Fibroblast of lung (primary cell): ENCODE data around the gene DNAAF1. TPM values are rescaled to one million over a fixed set of nuclear protein-coding genes. Genes with fewer than 3 reads are reported as not detected.

Experiments used
- DNase-seq, 2 donors: peaks; one replicate each; pipeline versions ENCODE4 v3.0.0 to v3.0.0-alpha.2; 2010; ENCODE audit warnings: low read depth in 2 of 2
- H2AFZ ChIP-seq: 2 replicates; pipeline ENCODE4 v1.5.1; 2012; ENCODE audit warnings: low read length, control low read depth, inconsistent platforms
- H3K27ac ChIP-seq: 2 replicates; pipeline ENCODE4 v1.5.1; 2011; ENCODE audit warnings: low read length, control low read depth; ENCODE audit not compliant: insufficient read depth
- H3K27me3 ChIP-seq: 2 replicates; pipeline ENCODE4 v1.5.1; 2011; ENCODE audit warnings: mild to moderate bottlenecking, low read length; ENCODE audit not compliant: control insufficient read depth, insufficient read depth
- H3K36me3 ChIP-seq: 2 replicates; pipeline ENCODE4 v1.5.1; 2011; ENCODE audit warnings: low read length; ENCODE audit not compliant: control insufficient read depth, insufficient read depth
- H3K4me1 ChIP-seq: 2 replicates; pipeline ENCODE4 v1.5.1; 2011; ENCODE audit warnings: low read length; ENCODE audit not compliant: control insufficient read depth, insufficient read depth; ENCODE audit errors: extremely low read depth
- H3K4me2 ChIP-seq: 2 replicates; pipeline ENCODE4 v1.5.1; 2011; ENCODE audit warnings: low read length, control low read depth; ENCODE audit not compliant: insufficient read depth; ENCODE audit errors: extremely low read depth
- H3K4me3 ChIP-seq, 4 experiments: fragments of 200-600 bp in 1 of 4; sonication (generic) in 1 of 4; replicated peaks in 1 of 4; 2 replicates each; pipeline ENCODE4 v1.5.1; 2011 to 2016; ENCODE audit warnings: low read length in 4 of 4, low read depth in 3 of 4, mild to moderate bottlenecking in 3 of 4, control low read depth in 2 of 4, inconsistent platforms in 1 of 4, mixed read lengths in 1 of 4; ENCODE audit not compliant: insufficient read depth in 1 of 4; ENCODE audit errors: control extremely low read depth in 1 of 4
- H3K79me2 ChIP-seq: 2 replicates; pipeline ENCODE4 v1.5.1; 2012; ENCODE audit warnings: mild to moderate bottlenecking, low read length, inconsistent platforms; ENCODE audit not compliant: control insufficient read depth, insufficient read depth
- H3K9ac ChIP-seq: 2 replicates; pipeline ENCODE4 v1.5.1; 2011; ENCODE audit warnings: mild to moderate bottlenecking, low read length, control low read depth; ENCODE audit not compliant: insufficient read depth
- H3K9me3 ChIP-seq: 2 replicates; pipeline ENCODE4 v1.5.1; 2012; ENCODE audit warnings: low read depth, low read length; ENCODE audit not compliant: control insufficient read depth, insufficient read depth
- H4K20me1 ChIP-seq: 2 replicates; pipeline ENCODE4 v1.5.1; 2011; ENCODE audit warnings: low read length; ENCODE audit not compliant: control insufficient read depth, insufficient read depth; ENCODE audit errors: extremely low read depth
- EZH2 ChIP-seq: IDR thresholded peaks from 2 replicates; pipeline ENCODE4 v1.5.1; 2012; ENCODE audit warnings: low read length, control low read depth, mild to moderate bottlenecking; ENCODE audit errors: missing control alignments
- polyA plus RNA-seq, 2 donors: library from polyadenylated mRNA; depleted of rRNA in 1 of 2; stranded (reverse) in 1 of 2; unstranded in 1 of 2; fragments of >200 nt; gene quantifications; 2 replicates each; pipeline ENCODE4 v1.2.1, GENCODE V29; 2011 to 2012; ENCODE audit warnings: missing spikeins in 1 of 2
- total RNA-seq: library from RNA; depleted of rRNA; stranded (reverse); fragments of >200 nt; gene quantifications from 2 replicates; pipeline ENCODE4 v1.2.1, GENCODE V29; 2014
- TF ChIP-seq, protein P1 (sequence below), 2 donors: IDR thresholded peaks in 1 of 2; conservative IDR thresholded peaks in 1 of 2; 1 replicate in 1 of 2; 2 replicates in 1 of 2; pipeline ENCODE4 v1.5.1; 2011 to 2012; ENCODE audit warnings: low read length in 2 of 2, control low read depth in 1 of 2, inconsistent platforms in 1 of 2, low read depth in 1 of 2, mild to moderate bottlenecking in 1 of 2

DNAAF1 gene
- total and polyA plus RNA-seq, 2 donors (not counting 1 experiment from before 2014, with no cell fraction given), result not detected

DNA sequence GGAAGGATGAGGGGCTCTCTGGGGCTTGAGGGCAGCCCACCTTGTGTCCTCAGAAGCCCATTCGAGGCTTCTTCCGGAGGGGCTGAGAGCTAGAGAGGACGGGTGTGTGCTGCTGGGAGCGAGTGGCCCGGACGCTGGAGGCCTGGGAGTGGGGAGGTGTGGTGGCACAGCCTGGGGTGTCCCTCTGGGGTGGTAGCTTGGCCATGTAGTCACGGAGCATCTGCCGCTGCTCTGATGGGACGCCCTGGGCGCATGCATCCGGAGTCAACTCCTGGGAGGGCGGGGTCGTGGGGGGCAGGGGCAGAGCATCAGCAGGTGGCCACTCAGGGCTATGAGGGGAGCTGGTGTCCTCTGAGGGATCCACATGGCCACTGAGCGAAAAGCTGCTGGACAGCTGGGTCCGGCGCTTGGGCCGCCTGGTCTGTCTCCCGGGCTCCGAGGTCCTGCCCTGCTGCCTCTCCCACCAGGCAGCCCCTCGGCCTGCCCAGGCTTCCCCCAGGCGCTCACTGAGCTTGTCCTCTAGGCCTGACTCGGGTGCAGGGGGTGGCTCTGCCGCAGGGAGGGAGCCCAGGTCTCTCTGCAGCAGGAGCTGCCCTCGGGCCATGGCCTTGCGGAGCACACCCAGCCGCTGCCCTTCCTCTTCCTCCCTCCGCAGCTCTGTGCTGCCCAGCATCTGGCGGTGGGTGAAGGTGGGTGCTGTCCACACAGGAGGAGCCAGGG is 33.9 kb downstream of the DNAAF1 start:
- Histone ChIP-seq H3K4me2 (no peak overlapping the region), H3K4me1 (peaks cover 27% of the 10 kb centered on the region), H3K4me3 (no peak overlapping the region), H3K9me3 (no peaks in the 10 kb centered on the region), H3K36me3 (peaks cover 29% of the 10 kb centered on the region), H2AFZ (no peak overlapping the region), H3K27me3 (no peaks in the 10 kb centered on the region), H3K79me2 (no peaks in the 10 kb centered on the region), H3K27ac (no peak overlapping the region), H4K20me1 (no peaks in the 10 kb centered on the region), H3K9ac (no peak overlapping the region)
- DNase-seq, result no peak
- TF ChIP-seq EZH2, result no peak
- TF ChIP-seq, protein P1, sequence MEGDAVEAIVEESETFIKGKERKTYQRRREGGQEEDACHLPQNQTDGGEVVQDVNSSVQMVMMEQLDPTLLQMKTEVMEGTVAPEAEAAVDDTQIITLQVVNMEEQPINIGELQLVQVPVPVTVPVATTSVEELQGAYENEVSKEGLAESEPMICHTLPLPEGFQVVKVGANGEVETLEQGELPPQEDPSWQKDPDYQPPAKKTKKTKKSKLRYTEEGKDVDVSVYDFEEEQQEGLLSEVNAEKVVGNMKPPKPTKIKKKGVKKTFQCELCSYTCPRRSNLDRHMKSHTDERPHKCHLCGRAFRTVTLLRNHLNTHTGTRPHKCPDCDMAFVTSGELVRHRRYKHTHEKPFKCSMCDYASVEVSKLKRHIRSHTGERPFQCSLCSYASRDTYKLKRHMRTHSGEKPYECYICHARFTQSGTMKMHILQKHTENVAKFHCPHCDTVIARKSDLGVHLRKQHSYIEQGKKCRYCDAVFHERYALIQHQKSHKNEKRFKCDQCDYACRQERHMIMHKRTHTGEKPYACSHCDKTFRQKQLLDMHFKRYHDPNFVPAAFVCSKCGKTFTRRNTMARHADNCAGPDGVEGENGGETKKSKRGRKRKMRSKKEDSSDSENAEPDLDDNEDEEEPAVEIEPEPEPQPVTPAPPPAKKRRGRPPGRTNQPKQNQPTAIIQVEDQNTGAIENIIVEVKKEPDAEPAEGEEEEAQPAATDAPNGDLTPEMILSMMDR (conservative IDR thresholded peaks at IDR 0.05 in 1 of 2, IDR thresholded peaks at IDR 0.05 in 1 of 2; ENCODE audit: low read depth in 1 of 2, low read length in 2 of 2), result no peak

DNA sequence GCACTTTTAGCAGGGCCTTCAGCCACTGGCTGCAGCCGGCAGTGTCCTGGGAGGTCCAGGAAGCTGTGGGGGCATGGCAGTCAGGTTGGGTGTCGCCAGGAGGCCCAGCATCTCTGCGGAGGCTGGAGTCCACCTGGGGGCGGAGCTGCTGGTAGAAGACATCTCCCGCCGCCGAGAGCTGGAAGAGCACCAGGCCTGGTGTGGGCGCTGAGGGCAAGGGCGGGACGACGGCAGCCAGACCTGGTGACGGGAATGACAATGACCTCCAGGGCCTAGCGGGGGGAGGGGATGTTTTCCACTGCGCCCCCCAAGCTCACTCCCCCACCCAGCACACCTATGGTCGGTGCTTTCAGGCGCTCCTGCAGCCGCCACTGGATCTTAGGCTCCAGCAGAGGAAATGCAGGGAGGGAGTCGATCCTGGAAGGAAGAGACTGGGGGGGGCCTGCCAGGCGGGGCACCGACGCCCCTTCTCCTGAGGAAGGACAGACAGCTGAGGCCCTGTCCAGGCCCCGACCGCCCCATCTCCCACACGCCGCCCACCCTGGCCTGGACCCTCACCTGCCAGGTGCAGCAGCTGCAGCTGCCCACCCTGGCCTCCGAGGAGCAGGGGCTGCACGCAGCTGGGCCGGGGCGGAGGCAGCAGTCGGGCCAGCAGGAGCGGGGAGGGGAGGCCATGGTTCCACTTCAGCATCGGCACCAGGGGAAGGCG is 34.7 kb downstream of the DNAAF1 start:
- DNase-seq, result no peak
- H2AFZ ChIP-seq, result no peak overlapping the region
- no peak overlapping the region for H3K9ac ChIP-seq
- H3K4me3 ChIP-seq, result no peak overlapping the region
- H3K27ac ChIP-seq, result no peak overlapping the region
- H3K79me2 ChIP-seq, result peaks cover 6% of the 10 kb centered on the region
- no peaks in the 10 kb centered on the region for H3K9me3 ChIP-seq
- no peaks in the 10 kb centered on the region for H4K20me1 ChIP-seq
- no peak overlapping the region for H3K4me2 ChIP-seq
- H3K27me3 ChIP-seq, result no peaks in the 10 kb centered on the region
- peaks cover 31% of the 10 kb centered on the region for H3K36me3 ChIP-seq
- TF ChIP-seq EZH2, result no peak
- TF ChIP-seq, protein P1 (conservative IDR thresholded peaks at IDR 0.05 in 1 of 2, IDR thresholded peaks at IDR 0.05 in 1 of 2; ENCODE audit: low read depth in 1 of 2, low read length in 2 of 2), result no peak
- H3K4me1 ChIP-seq, result peaks cover 27% of the 10 kb centered on the region

DNA sequence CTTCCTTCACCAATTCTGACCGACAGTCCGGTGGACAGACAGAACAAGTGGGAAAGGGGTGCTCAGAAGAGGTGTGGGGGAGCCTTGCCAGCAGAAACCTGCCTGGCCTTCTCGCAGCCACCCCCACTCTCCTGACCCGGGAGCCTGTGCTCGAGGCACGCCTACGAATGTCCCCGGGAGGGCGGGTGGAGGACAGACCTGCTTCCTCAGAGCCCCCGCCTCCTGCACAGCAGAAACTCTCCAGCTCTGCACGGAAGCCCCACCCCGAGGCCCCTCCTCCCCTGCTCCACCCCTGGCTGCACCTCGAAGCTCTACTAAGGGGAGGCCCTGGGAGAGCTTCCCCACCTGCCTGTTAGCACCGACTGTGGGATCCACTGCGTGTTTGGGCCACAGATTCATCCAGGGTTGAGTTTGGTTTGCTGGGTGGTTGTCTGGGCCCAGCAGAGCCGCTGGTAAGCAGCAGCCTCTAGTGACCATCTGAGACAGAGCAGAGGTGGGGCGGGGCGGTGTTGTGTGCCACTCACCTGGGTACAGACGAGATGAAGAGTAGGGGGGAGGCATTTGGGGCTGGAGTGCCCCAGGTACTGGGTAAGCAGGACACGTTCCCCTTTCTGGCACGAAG is 35.5 kb downstream of the DNAAF1 start:
- H2AFZ ChIP-seq, result no peak overlapping the region
- no peak overlapping the region for H3K4me3 ChIP-seq
- H3K36me3 ChIP-seq, result peaks cover 31% of the 10 kb centered on the region
- peaks cover 13% of the 10 kb centered on the region for H3K79me2 ChIP-seq
- no peaks in the 10 kb centered on the region for H3K9me3 ChIP-seq
- H3K4me2 ChIP-seq, result no peak overlapping the region
- DNase-seq, result no peak
- no peaks in the 10 kb centered on the region for H4K20me1 ChIP-seq
- peaks cover 24% of the 10 kb centered on the region for H3K4me1 ChIP-seq
- H3K27ac ChIP-seq, result no peak overlapping the region
- no peaks in the 10 kb centered on the region for H3K27me3 ChIP-seq
- TF ChIP-seq EZH2, result no peak
- TF ChIP-seq, protein P1 (conservative IDR thresholded peaks at IDR 0.05 in 1 of 2, IDR thresholded peaks at IDR 0.05 in 1 of 2; ENCODE audit: low read depth in 1 of 2, low read length in 2 of 2), result no peak
- H3K9ac ChIP-seq, result no peak overlapping the region
